GM12892 (cell line): Measurements from ENCODE around the gene NME9.

Source experiments
- POLR2A ChIP-seq: IDR thresholded peaks from 2 replicates; pipeline ENCODE4 v1.6.1; 2011; ENCODE audit warnings: low read depth, low read length, control low read depth
- TAF1 ChIP-seq: IDR thresholded peaks from 2 replicates; pipeline ENCODE4 v1.6.1; 2011; ENCODE audit warnings: low read depth, mild to moderate bottlenecking, control low read depth, low read length, borderline replicate concordance

DNA sequence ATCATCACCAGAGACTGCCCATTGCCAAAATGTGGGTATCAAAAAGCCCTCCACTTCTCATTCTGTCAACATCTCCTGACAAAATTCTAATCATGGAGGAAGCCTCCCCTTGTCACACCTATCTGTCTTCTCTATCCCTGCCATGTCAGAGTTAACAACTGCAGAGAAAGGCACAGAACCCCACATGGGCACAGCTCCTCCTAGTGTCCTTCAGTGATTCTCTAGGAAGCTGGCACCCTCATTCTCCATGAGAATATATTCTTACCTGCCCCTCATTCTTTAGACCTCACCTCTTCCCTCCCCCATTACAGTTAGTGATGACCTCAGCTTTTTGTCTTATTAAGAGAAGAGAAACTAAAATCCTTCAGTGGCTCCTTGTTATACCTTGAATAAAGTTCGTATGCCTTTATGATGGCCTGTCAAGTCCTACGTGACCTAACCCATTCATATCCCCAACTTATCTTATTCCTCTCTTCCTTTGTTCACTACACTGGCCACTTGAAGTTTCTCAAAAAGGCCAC is 44.6 kb downstream of the NME9 start:
- TF ChIP-seq POLR2A (no peak), TAF1 (no peak)
